GM12872 (cell line): ENCODE results near the gene FAM217A.

Source experiments
- TF ChIP-seq, protein P1 (sequence below): IDR thresholded peaks from 3 replicates; pipeline ENCODE4 v1.5.1; 2011; ENCODE audit warnings: low read depth, mild to moderate bottlenecking, low read length, moderate library complexity; ENCODE audit not compliant: insufficient read depth

Gene FAM217A, protein sequence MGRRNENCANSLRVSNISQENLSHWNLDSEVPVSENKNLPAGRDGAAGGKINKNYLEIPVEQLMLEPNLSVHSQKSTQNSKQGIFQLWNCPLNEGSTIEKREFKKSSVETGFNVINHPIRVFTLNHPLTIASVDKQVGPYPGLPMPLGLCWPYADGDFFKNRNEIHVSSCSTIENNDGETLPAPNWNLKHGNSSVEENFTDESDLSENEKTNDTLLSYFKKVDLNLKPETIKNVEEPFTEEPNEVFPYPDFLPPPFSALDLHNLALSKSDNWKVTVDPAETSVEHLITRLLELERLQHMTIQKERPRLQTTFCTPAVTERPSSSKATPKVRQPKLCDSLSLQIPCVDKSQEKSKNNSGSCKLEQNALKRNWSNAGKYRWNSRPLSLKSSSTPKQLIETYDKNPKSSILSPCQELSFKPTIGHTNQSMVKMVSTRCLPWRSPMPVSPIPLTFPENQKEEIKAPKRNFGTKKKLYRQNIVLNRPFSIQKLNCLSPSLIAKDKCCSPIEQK

DNA sequence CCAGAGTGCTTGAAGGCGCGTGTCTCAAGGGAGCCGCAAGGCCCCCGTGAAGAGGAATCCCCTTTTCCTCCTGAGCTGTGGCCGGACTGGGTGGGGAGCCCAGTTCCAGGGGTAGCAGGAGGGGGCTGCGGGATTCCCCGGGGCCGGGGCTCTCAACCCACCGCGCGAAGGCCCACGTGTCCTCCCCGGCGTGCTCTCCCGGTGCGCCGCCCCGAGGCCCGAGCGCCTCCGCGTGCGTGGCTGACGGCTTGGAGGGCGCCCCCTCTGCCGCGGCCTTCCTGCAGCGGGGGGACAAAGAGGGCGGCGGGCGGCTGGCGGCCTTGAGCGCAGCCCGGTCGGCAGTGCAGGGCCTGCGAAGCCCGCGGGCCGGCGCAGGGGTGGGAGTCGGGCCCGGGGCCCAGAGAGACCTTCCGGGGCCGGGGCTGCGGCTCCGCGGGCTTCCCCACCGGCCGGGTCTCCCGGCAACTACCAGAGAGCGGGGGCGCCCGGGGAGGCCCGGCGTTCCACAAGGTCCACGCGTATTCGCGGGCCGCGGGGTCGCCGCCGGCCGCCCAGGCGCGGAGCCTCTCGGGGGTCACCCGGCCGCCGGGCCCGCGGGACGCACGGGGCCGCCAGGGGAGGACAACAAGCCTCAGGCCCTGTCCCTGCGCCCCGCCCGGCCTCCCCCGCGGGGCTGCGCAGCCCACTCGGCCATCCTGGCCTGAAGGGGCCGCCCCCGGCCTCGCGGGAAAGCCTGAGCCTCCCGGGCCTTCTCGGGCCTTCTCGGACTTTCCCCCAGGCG is at the start of gene FAM217A:
TSS of gene FAM217A (minus strand) at position 447 of the 781 bp plus-strand sequence. CDS start 1,723 bp downstream, outside the sequence.
- TF ChIP-seq, protein P1, sequence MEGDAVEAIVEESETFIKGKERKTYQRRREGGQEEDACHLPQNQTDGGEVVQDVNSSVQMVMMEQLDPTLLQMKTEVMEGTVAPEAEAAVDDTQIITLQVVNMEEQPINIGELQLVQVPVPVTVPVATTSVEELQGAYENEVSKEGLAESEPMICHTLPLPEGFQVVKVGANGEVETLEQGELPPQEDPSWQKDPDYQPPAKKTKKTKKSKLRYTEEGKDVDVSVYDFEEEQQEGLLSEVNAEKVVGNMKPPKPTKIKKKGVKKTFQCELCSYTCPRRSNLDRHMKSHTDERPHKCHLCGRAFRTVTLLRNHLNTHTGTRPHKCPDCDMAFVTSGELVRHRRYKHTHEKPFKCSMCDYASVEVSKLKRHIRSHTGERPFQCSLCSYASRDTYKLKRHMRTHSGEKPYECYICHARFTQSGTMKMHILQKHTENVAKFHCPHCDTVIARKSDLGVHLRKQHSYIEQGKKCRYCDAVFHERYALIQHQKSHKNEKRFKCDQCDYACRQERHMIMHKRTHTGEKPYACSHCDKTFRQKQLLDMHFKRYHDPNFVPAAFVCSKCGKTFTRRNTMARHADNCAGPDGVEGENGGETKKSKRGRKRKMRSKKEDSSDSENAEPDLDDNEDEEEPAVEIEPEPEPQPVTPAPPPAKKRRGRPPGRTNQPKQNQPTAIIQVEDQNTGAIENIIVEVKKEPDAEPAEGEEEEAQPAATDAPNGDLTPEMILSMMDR: no peak

DNA sequence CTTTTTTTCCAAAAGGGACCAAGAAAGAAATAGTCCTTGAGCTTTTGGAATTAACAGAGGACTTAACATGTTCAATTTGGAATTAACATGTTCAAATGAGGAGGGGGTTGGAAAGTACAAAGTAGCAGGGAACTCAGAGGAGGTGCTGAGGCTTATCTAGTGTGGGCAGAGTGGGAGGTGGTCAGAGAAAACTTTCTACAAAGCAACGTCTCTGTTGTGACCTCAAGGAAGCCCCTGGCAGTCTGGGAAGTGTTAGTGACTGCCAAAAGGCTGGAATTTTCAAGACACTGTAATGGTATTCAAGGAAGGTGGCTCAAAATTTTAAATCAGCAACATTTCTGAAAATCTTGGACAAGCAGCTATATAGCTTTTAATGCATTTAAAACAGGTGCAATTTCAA is 49.1 kb upstream of the FAM217A start:
- TF ChIP-seq, protein P1: no peak

DNA sequence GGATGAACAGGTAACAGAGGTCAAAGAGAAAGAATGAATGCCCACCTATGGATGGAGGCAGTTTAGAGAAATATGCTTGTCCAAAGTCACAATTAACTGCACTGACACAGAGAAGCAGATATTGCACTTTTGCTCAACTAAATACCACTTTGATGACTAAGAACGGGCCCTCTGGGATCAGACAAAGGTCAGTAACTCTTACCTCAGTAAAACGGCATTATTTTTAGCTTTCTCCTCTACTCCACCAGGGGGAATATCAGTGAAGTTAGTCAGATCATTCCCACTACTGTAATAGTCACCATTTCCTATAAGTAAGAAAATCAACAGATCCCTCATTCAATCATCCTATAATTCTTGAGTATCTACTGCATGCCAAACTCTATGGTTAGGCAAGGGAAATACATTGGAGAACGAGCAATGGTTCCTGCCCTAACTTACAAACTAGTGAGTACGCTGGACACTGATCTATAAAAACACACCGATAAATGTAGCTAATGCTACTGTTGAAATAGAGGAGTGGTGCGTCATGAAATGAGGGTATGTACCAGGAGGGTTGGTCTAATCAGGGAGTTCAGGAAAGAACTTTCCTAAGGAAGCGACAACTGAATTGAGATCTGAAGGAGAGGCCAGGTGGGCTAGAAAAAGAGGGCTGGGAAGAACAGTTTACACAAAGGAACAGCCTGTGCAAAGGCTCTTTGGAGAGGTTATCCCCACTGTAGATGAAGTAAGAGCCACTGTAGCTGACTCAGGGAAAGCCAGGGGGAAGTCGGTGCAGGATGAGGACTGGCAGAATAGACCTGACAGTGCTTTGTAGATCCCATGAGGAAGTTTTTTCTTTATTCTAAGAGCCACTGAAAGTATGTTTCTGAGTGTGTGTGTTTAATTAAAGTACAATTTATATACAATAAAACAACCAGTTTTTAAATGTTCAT is 47.3 kb upstream of the FAM217A start:
- TF ChIP-seq, protein P1: no peak

DNA sequence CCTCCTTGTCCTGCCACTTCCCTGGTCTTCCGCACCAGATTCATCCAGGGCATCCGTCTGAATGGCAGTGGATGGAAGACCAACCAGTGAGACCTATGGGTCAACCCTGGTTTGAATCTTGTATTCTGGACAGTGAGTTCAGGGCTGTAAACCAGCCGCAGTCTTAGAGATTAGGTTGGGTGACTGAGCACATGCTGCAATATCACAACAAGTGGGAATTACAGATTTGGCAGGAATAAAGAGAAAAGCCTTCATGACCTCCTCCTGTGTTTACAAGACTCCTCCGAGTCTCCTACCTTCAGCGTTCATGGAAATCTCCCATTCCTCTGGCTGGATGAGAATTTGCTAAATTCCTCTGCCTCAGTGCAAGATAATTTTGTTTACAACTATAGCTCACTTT is 46.6 kb upstream of the FAM217A start:
- TF ChIP-seq, protein P1: no peak

DNA sequence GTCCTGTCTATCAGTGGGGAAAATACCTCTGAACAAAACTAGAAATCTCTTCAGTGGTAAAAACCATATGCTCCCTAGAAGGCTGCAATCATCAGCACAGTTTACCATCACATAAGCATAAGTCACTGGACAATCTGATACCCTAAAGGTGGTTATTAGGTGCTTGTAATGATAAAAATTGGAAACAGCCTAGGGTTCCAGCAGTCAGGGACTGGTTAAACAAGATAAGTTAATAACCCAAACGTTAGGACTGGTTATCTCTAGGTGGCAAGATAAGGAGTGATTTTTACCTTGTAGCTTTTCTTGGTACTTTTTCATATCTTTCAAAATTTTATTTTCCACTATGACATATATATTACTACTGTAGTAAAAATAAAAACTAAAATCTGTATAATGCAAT is 45.4 kb upstream of the FAM217A start:
- TF ChIP-seq, protein P1: no peak

DNA sequence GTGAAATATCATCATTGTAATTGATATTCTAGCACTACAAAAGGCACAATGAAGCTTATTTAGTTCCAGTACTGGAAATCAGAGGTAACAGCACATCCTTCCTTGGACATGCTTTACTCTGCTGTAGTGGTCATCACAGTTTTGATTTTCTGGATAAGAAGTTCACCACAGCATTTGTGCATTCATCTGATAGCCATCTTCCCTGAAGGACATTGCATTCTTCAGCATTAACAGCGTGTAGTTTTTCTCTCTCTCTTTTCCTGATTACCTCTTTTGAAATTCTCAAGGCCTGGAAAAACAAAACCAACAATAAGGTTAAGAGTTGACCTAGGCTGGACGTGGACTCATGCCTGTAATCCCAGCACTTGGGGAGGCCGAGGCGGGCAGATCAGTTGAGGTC is 36.8 kb upstream of the FAM217A start:
- TF ChIP-seq, protein P1: no peak

DNA sequence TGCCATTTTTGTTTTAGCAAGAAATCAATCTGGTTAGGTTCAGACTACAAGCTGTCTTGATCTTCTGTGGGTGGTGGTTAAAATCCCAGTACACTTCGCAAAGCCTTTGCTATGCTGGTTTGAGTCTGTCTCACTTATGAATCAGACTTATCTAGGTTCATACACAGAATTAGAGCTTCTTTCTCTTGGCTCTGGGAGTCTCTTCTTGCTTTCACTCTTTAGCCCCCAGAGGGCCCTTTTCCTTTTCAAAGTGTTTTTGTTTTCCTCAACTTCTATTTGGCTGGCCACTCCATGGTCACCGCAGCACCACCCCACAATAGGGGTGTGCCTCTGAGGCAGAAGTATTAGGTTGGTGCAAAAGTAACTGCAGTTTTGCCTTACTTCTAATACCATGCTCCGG is 35.2 kb upstream of the FAM217A start:
- TF ChIP-seq, protein P1: no peak
